ENCODE results near the gene LRP8.

Gene LRP8

GRCh38 chr1:53259932-53260331 is 67.9 kb downstream of the LRP8 start:
- no peak for DNase-seq (ENCODE audit: low spot score)

DNA sequence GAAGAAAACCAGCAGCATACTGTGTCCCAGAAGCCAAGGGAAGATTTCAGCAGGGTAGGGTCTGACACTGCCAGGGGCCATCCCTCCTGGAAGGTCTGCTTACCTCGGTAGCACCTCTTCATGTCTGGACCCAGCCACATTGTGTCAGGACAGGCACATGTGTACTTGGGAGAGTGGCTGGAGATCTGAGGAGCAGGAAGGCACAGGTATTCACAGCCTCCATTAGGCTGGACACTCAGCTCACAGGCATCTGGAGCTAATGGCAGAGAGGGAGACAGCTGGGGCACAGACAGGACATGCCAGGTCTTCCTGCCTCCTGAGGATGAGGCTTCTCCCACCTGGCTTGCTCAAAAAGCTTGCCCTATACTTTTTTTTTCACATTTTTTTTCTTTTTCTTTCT is 69.7 kb downstream of the LRP8 start:
- DNase-seq (ENCODE audit: low spot score), result no peak

DNA sequence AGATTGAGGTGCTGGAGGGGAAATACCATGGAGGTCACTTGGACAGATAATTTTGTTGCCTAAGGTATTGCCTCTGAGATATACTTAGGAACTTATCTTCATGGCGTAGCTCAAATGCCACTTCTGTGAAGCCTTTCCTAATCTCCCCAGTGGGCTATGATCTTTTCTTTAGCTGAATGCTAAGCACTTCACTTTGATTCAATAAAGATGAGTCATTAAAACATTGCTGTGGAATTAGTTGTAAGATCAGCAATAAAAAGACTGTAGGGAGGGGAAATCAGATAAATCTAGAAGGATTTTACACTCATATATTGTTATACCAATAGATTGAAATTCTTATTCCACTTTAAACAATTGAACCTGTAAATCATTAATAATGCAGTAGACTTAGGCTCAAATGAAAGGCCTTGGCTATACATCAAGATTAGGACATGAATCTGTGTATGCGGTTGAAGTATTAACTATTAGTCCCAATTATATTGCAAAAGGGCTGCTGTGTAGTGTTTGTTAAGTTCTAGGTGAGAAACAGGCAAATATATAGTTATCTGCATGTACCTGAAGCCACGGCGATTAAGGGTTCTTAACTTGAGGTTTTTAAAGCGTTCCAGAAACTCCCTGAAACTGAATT is 70.3 kb downstream of the LRP8 start:
- no peak for DNase-seq (ENCODE audit: low spot score)

GRCh38 chr1:53256511-53257453 is 71.1 kb downstream of the LRP8 start:
- no peak for DNase-seq (ENCODE audit: low spot score)

DNA sequence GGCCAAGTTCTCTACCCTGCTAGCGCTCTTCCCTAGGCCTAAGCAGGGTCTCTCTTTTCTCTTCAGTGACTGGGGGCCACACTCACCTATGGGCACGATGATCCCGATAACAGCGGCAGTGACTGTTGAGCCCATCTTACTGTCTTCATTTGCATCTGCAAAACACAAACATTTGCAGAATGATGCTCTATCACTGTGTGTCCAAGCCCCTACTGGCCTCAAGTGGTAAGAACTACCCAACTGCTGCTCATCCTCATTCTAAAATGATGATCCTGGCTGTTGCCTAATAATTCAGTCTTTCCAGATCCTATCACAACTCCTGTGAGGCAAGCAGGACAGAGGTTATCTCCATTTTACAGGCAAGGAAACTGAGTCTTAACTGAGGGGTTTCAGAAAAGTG is 72.8 kb downstream of the LRP8 start:
- DNase-seq (ENCODE audit: low spot score), result no peak

DNA sequence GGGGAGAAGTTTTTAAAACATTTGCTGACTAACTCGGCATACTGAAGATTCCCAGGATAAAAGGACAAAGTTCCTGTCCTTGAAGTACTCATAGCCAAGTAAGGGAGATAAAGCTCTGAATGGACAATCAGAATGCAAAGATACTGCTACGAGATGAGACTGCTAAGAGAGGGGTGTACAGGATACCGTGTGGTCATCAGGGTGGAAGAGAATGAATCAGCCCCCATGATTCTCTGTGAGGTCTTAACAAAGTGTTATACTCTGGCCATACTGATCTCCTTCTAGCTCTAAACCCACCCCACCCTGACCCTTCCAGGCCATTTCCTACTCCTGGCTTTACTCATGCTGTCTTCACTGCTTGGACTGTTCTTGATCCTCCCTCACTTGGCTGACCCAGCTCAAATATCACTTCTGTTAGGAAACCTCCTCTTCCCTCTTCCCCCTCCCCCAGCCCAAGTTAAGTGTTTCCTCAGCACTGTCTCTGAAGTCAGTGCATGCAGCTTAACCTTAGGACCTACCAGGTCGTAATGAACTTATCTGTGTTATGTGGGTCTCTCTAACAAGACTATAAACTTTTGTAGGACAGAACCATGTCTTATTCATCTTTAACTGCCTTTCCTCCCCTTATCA is 73.7 kb downstream of the LRP8 start:
- DNase-seq (ENCODE audit: low spot score), result no peak

DNA sequence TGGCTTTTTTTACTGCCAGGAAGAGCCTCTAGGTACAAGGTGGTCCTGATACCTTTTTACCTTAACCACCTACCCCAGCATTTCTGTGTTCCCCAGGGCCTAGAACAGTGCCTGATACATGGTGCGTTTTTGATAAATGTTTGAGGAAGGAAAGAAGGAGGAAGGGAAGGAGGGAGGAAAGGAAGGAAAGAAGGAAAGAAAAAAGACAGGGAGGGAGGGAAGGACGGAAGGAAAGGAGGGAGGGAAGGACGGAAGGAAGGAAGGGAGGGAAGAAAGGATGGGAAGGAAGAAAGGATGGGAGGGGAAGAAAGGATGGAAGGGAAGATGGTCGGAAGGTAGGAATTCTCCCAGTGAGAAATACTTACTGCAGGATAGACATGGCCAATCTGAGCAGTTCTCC is 77.5 kb downstream of the LRP8 start:
- DNase-seq (ENCODE audit: low spot score), result no peak

GRCh38 chr1:53249706-53250105 is 78.2 kb downstream of the LRP8 start:
- DNase-seq (ENCODE audit: low spot score), result no peak

DNA sequence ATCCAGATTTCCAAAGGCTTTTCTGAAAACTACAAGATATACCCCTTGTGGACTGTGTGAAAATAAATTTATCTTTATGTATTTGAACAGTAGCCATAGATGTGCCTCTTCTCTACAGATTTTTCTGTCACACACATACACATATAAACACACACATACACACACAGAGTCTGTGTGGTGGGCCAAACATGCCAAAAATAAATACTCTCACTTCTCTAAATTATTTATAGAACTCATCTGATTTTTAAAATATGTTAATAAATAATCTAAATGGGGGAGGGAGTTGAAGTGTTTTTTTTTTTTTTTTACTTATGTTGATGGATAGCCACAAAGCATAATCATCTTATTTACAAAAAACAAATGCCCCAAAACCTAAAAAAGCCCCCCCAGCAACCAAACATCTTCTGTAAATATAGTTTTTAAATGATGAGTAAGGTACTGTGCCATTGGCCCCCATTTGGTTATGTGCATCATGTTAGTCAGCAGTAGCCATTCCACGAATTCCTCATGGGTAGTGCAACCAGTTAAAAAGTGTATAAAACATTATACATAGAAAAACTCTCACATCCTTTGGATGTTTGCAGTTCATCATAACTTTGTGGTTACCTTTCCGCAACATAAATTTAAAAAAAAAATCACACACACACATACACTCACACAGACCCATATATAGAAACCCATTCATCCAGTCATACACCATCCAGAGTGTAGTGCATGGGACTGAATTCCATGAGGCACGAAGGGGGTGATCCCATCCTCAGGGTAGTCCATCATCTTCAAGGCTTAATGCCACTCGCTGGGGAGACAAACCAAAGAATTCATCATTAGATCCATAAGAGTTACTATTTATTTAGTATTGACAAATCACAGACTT is 81.4 kb downstream of the LRP8 start:
- DNase-seq (ENCODE audit: low spot score), result no peak

DNA sequence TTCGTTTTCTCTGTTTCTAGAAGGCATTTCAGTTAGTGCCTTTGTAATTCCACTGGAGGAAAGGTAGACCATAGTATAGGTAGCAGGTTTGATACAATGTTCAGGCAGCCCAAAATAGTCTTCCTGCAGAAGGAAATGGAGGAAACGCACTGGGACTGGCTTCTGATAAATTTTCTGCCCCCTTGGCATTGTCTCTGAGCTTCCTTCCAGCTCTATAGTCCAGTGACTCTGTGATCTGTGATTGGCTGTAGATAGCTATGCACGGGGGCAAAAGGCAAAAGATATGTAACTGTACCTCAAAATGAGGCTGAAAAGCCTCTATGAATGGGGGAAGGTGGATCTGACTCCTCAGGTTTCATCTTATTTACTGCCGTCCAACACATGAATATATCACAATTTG is 83.7 kb downstream of the LRP8 start:
- DNase-seq (ENCODE audit: low spot score), result no peak

DNA sequence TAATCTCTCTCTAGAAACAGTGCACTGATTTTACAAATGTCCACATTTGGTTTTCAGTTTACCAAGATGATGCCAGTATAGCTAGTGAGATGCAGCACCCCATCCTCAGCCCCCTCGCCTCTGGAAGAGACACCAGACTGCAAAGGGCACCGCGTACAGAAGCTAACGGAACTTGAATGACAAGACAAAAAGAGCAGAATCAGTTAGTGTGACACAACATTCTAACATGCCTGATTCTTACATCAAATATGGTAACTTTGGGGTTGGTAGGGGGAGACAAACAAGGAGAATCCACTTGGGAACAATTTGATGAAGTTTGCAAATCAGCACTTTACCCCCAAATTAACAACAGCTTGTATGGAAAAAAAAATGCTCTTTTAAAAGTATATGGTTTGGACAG is 85.5 kb downstream of the LRP8 start:
- no peak for DNase-seq (ENCODE audit: low spot score)

- no peak for DNase-seq (ENCODE audit: low spot score)
Observed at GRCh38 chr1:53241828-53242227, 86.0 kb downstream of the LRP8 start.

- DNase-seq (ENCODE audit: low spot score), result peak; percentile 89
Observed at GRCh38 chr1:53238197-53239155, 89.4 kb downstream of the LRP8 start, which contains the start of gene MAGOH. Gene MAGOH (minus strand): TSS chr1:53238518. CDS start chr1:53238448, 70 bp downstream.

- DNase-seq (ENCODE audit: low spot score), result peak; percentile 7
Observed at GRCh38 chr1:53237638-53238037, 90.2 kb downstream of the LRP8 start.

DNA sequence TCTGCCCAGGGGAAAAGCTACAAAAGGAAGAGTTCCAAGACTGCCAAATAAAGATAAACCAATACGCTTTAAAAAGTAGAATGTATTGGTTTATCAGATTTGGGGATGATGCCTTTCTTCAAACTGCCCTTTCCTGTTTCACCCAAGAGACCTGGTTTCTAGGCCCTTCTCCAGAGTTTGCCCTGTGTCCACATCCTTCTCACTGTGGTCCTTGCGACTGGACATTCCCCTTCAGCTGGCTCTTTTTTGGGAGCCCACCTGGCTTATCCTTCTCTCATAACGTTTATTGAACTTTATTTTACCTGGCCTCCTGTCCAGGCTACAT is 106.9 kb downstream of the LRP8 start:
- DNase-seq (ENCODE audit: low spot score), result no peak

DNA sequence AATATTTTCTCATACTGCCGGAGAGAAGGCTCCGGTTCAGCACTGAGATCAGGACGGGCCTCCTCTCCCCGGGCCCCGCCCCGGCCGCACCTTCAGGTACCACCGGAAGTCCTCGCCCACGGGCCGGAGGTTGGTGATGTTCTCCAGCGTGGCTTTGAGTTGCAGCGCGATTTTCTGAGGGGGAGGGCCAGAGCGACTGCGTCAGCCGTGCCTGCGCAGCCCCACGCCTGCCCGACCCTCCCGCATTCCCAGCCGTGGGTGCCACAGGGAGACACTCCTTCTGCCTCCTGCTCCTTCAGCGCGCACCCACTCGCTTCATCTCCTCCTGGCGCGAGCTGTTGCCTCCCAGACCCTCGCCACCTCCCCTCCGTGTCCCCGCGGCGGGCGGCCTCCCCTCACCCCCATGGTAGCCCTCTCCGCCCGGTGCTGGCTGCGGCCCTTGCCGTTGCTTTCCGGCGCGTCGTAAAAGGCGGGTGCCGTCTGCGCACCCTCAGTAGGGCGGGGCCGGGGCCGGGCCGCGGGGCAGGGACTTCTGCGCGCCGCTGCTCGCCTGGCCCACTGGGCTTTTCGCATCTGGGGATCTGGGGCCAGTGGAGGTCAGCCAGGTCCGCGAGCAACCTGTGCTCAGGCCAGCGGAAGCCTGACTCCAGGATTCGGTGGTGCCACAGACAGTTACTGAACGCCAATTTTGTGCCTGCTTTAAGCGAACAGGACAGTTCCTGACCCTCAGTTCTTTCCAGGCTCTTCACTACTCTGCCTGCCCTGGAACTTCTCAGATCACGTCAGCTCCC is 107.5 kb downstream of the LRP8 start, which contains the start of gene CZIB:
Gene CZIB (minus strand): TSS at position 464 of the 791 bp plus-strand sequence. CDS start 59 bp downstream, at position 405.
- peak; percentile 78 for DNase-seq (ENCODE audit: low spot score)

GRCh38 chr1:53219711-53220110 is 108.2 kb downstream of the LRP8 start:
- DNase-seq (ENCODE audit: low spot score), result no peak

GRCh38 chr1:53218201-53218600 is 109.7 kb downstream of the LRP8 start:
- no peak for DNase-seq (ENCODE audit: low spot score)

DNA sequence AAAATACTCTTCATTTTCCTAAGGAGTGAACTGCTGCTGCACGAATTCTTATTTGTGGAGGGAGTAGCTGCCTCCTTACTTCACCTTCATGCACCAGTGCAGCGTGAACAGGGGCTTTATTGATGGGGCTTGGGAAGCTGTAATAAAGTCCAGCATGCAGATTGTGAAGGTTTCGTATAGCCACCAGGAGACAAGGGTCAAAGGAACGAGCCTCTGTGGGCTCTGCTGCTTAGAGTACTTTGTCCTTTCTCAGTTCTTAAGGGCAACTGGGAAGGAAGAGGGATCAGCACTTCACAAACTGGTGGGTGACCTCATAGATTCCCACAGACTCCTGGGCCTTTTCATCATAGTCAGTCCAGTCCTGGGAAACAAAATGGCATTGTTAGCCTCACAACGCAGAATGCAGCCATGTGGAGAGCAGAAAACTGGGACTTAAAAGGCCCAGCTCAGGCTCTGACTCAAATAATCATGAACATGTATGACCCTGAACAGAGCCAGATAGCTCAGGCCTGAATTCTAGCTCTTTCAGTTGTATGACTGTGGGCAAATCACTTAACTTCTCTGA is 113.4 kb downstream of the LRP8 start:
- DNase-seq (ENCODE audit: low spot score), result no peak

DNA sequence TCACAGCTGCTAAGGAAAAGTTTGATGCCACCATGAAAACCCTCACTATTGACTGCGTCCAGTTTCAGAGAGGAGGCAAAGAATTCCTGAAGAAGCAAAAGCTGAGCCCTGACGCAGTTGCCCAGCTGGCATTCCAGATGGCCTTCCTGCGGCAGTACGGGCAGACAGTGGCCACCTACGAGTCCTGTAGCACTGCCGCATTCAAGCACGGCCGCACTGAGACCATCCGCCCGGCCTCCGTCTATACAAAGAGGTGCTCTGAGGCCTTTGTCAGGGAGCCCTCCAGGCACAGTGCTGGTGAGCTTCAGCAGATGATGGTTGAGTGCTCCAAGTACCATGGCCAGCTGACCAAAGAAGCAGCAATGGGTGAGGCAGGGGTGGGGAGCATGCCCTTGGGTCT is 116.9 kb downstream of the LRP8 start:
- DNase-seq (ENCODE audit: low spot score), result no peak
